OCI-LY3 (cell line): ENCODE measurements around the gene SOAT2.

ENCODE experiments used
- H2AFZ ChIP-seq: fragments of 200-600, 300-600 bp; shearing (Covaris generic); 2 replicates; pipeline ENCODE4 v1.6.0; 2014; ENCODE audit warnings: antibody characterized with exemption, low read depth, low read length
- H3K27ac ChIP-seq: fragments of 200-600, 300-600 bp; sonication (generic); 2 replicates; pipeline ENCODE4 v1.5.1; 2014; ENCODE audit warnings: mild to moderate bottlenecking, low read length, moderate library complexity, mixed read lengths
- H3K27me3 ChIP-seq: fragments of 200-600, 300-600 bp; sonication (generic); 2 replicates; pipeline ENCODE4 v1.6.1; 2014; ENCODE audit warnings: low read depth, low read length, mixed read lengths
- H3K36me3 ChIP-seq: fragments of 200-600, 300-600 bp; sonication (generic); replicated peaks from 2 replicates; pipeline ENCODE3; 2014; ENCODE audit warnings: low read depth, low read length, mixed read lengths
- H3K4me1 ChIP-seq: fragments of 300-600, 200-600 bp; sonication (generic); 2 replicates; pipeline ENCODE4 v1.6.1; 2014; ENCODE audit warnings: low read length, mixed read lengths
- H3K4me2 ChIP-seq: fragments of 200-600, 300-600 bp; sonication (generic); 2 replicates; pipeline ENCODE4 v1.6.1; 2014; ENCODE audit warnings: low read length, mixed read lengths
- H3K4me3 ChIP-seq: fragments of 300-600, 200-600 bp; sonication (generic); 2 replicates; pipeline ENCODE4 v1.5.1; 2014; ENCODE audit warnings: antibody characterized with exemption, mild to moderate bottlenecking, low read length, moderate library complexity
- H3K79me2 ChIP-seq: fragments of 300-600, 200-600 bp; shearing (Covaris generic); 2 replicates; pipeline ENCODE4 v1.6.1; 2014; ENCODE audit warnings: mild to moderate bottlenecking, low read length, mixed read lengths
- H3K9ac ChIP-seq: fragments of 300-600, 200-600 bp; shearing (Covaris generic); 2 replicates; pipeline ENCODE4 v1.6.0; 2014; ENCODE audit warnings: mild to moderate bottlenecking, low read length, moderate library complexity
- H3K9me3 ChIP-seq: fragments of 200-600, 300-600 bp; shearing (Covaris generic); 2 replicates; pipeline ENCODE4 v1.6.1; 2014; ENCODE audit warnings: low read length, mixed read lengths; ENCODE audit not compliant: insufficient read depth
- H4K20me1 ChIP-seq: fragments of 200-600, 300-600 bp; sonication (generic); 2 replicates; pipeline ENCODE4 v1.6.1; 2016; ENCODE audit warnings: low read length, mixed read lengths; ENCODE audit not compliant: insufficient read depth
- EZH2phosphoT487 ChIP-seq: fragments of 200-600 bp; shearing (Covaris generic); IDR thresholded peaks from 2 replicates; pipeline ENCODE4 v1.6.1; 2018; ENCODE audit warnings: antibody characterized with exemption, mixed run types, low read depth
- TF ChIP-seq, protein P1 (sequence below): fragments of 200-600, 300-600 bp; sonication (generic); IDR thresholded peaks from 2 replicates; pipeline ENCODE4 v1.5.1; 2014; ENCODE audit warnings: antibody characterized with exemption, low read length, low read depth

Gene SOAT2

GRCh38 chr12:53143355-53143754, 40.1 kb downstream of the SOAT2 start:
- H2AFZ ChIP-seq, result no peak overlapping the region
- no peaks in the 10 kb centered on the region for H3K36me3 ChIP-seq
- no peaks in the 10 kb centered on the region; the same call in 1 of the 2 replicates for H3K9me3 ChIP-seq
- H3K4me3 ChIP-seq, result no peak overlapping the region
- H3K27me3 ChIP-seq, result no peaks in the 10 kb centered on the region
- no peak overlapping the region for H3K27ac ChIP-seq
- no peak overlapping the region for H3K4me2 ChIP-seq
- H3K4me1 ChIP-seq, result no peaks in the 10 kb centered on the region
- no peaks in the 10 kb centered on the region for H3K79me2 ChIP-seq
- H4K20me1 ChIP-seq, result no peaks in the 10 kb centered on the region
- H3K9ac ChIP-seq, result no peak overlapping the region
- TF ChIP-seq EZH2phosphoT487, result no peak
- TF ChIP-seq, protein P1, sequence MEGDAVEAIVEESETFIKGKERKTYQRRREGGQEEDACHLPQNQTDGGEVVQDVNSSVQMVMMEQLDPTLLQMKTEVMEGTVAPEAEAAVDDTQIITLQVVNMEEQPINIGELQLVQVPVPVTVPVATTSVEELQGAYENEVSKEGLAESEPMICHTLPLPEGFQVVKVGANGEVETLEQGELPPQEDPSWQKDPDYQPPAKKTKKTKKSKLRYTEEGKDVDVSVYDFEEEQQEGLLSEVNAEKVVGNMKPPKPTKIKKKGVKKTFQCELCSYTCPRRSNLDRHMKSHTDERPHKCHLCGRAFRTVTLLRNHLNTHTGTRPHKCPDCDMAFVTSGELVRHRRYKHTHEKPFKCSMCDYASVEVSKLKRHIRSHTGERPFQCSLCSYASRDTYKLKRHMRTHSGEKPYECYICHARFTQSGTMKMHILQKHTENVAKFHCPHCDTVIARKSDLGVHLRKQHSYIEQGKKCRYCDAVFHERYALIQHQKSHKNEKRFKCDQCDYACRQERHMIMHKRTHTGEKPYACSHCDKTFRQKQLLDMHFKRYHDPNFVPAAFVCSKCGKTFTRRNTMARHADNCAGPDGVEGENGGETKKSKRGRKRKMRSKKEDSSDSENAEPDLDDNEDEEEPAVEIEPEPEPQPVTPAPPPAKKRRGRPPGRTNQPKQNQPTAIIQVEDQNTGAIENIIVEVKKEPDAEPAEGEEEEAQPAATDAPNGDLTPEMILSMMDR, result no peak

DNA sequence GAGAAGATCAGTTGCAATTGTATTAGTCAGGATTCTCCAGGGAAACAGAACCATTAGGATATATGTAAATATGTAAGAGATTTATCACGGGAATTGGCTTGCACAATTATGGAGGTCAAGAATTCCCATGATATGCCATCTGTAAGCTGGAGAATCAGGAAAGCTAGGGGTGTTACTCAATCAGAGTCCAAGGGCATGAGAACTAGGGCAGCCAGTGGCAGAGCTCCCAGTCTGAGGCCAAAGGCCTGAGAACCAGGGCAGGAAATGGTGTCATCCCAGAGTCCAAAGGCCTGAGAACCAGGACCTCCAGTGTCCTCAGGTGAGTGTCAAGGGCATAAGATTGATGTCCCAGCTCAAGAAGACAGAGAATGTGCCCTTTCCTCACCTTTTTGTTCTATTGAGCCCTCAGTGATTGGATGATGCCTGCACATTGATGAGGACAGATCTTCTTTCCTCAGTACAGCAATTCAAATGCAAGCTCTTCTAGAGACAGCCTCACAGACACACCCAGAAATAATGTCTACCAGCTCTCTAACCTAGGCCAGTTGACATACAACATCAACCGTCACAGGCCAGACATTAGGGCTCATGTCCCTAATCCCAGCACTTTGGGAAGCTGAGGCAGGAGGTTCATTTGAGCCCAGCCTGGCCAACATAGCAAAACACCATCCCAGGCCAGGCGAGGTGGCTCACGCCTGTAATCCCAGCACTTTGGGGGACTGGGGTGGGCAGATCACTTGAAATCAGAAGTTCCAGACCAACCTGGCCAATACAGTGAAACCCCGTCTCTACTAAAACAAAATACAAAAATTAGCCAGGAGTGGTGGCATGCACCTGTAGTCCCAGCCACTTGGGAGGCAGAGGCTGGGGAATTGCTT, 42.3 kb downstream of the SOAT2 start:
- Histone ChIP-seq H3K4me2 (no peak overlapping the region), H3K4me3 (no peak overlapping the region), H3K27ac (no peak overlapping the region), H3K4me1 (no peaks in the 10 kb centered on the region), H3K79me2 (no peaks in the 10 kb centered on the region), H4K20me1 (no peaks in the 10 kb centered on the region), H2AFZ (no peak overlapping the region), H3K36me3 (no peaks in the 10 kb centered on the region), H3K9ac (no peak overlapping the region), H3K9me3 (no peaks in the 10 kb centered on the region; the same call in 1 of the 2 replicates), H3K27me3 (no peaks in the 10 kb centered on the region)
- TF ChIP-seq, protein P1, result no peak
- TF ChIP-seq EZH2phosphoT487, result no peak

- no peak overlapping the region for H3K4me2 ChIP-seq
- no peak overlapping the region for H3K27ac ChIP-seq
- no peaks in the 10 kb centered on the region for H4K20me1 ChIP-seq
- no peaks in the 10 kb centered on the region for H3K4me1 ChIP-seq
- no peaks in the 10 kb centered on the region; the same call in 1 of the 2 replicates for H3K9me3 ChIP-seq
- no peaks in the 10 kb centered on the region for H3K27me3 ChIP-seq
- H3K4me3 ChIP-seq, result no peak overlapping the region
- no peak for TF ChIP-seq EZH2phosphoT487
- TF ChIP-seq, protein P1, result no peak
- H3K79me2 ChIP-seq, result no peaks in the 10 kb centered on the region
- H2AFZ ChIP-seq, result no peak overlapping the region
- no peaks in the 10 kb centered on the region for H3K36me3 ChIP-seq
- H3K9ac ChIP-seq, result no peak overlapping the region
These were observed 43.9 kb downstream of the SOAT2 start for GRCh38 chr12:53147181-53147580.

DNA sequence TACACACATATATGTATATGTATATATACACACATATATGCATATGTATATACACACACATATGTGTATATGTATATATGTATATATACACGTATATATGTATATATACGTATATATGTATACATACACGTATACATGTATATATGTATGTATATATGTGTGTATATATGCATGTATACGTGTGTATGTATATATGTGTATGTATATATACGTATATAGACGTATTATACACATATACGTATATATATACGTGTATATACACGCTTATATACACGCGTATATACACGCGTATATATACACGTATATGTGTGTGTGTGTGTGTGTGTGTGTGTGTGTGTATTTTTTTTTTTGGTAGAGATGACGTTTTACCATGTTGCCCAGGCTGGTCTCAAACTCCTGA, 44.4 kb downstream of the SOAT2 start:
- no peaks in the 10 kb centered on the region for H3K79me2 ChIP-seq
- no peak overlapping the region for H3K4me2 ChIP-seq
- H3K27me3 ChIP-seq, result no peaks in the 10 kb centered on the region
- no peak overlapping the region for H2AFZ ChIP-seq
- H3K4me1 ChIP-seq, result no peaks in the 10 kb centered on the region
- TF ChIP-seq, protein P1, result no peak
- TF ChIP-seq EZH2phosphoT487, result no peak
- no peak overlapping the region for H3K9ac ChIP-seq
- H3K36me3 ChIP-seq, result no peaks in the 10 kb centered on the region
- H3K27ac ChIP-seq, result no peak overlapping the region
- H3K4me3 ChIP-seq, result no peak overlapping the region
- H3K9me3 ChIP-seq, result no peaks in the 10 kb centered on the region; the same call in 1 of the 2 replicates
- H4K20me1 ChIP-seq, result no peaks in the 10 kb centered on the region
